Fibroblast of lung (primary cell): Measurements from ENCODE around the gene PLTP. TPM values are rescaled to one million over a fixed set of nuclear protein-coding genes. Genes with fewer than 3 reads are reported as not detected.

Experiments
- DNase-seq, 2 donors: peaks; one replicate each; pipeline versions ENCODE4 v3.0.0 to v3.0.0-alpha.2; 2010; ENCODE audit warnings: low read depth in 2 of 2
- H2AFZ ChIP-seq: 2 replicates; pipeline ENCODE4 v1.5.1; 2012; ENCODE audit warnings: low read length, control low read depth, inconsistent platforms
- H3K27ac ChIP-seq: 2 replicates; pipeline ENCODE4 v1.5.1; 2011; ENCODE audit warnings: low read length, control low read depth; ENCODE audit not compliant: insufficient read depth
- H3K27me3 ChIP-seq: 2 replicates; pipeline ENCODE4 v1.5.1; 2011; ENCODE audit warnings: mild to moderate bottlenecking, low read length; ENCODE audit not compliant: control insufficient read depth, insufficient read depth
- H3K36me3 ChIP-seq: 2 replicates; pipeline ENCODE4 v1.5.1; 2011; ENCODE audit warnings: low read length; ENCODE audit not compliant: control insufficient read depth, insufficient read depth
- H3K4me1 ChIP-seq: 2 replicates; pipeline ENCODE4 v1.5.1; 2011; ENCODE audit warnings: low read length; ENCODE audit not compliant: control insufficient read depth, insufficient read depth; ENCODE audit errors: extremely low read depth
- H3K4me2 ChIP-seq: 2 replicates; pipeline ENCODE4 v1.5.1; 2011; ENCODE audit warnings: low read length, control low read depth; ENCODE audit not compliant: insufficient read depth; ENCODE audit errors: extremely low read depth
- H3K4me3 ChIP-seq, 4 experiments: fragments of 200-600 bp in 1 of 4; sonication (generic) in 1 of 4; replicated peaks in 1 of 4; 2 replicates each; pipeline ENCODE4 v1.5.1; 2011 to 2016; ENCODE audit warnings: low read length in 4 of 4, low read depth in 3 of 4, mild to moderate bottlenecking in 3 of 4, control low read depth in 2 of 4, inconsistent platforms in 1 of 4, mixed read lengths in 1 of 4; ENCODE audit not compliant: insufficient read depth in 1 of 4; ENCODE audit errors: control extremely low read depth in 1 of 4
- H3K79me2 ChIP-seq: 2 replicates; pipeline ENCODE4 v1.5.1; 2012; ENCODE audit warnings: mild to moderate bottlenecking, low read length, inconsistent platforms; ENCODE audit not compliant: control insufficient read depth, insufficient read depth
- H3K9ac ChIP-seq: 2 replicates; pipeline ENCODE4 v1.5.1; 2011; ENCODE audit warnings: mild to moderate bottlenecking, low read length, control low read depth; ENCODE audit not compliant: insufficient read depth
- H3K9me3 ChIP-seq: 2 replicates; pipeline ENCODE4 v1.5.1; 2012; ENCODE audit warnings: low read depth, low read length; ENCODE audit not compliant: control insufficient read depth, insufficient read depth
- H4K20me1 ChIP-seq: 2 replicates; pipeline ENCODE4 v1.5.1; 2011; ENCODE audit warnings: low read length; ENCODE audit not compliant: control insufficient read depth, insufficient read depth; ENCODE audit errors: extremely low read depth
- EZH2 ChIP-seq: IDR thresholded peaks from 2 replicates; pipeline ENCODE4 v1.5.1; 2012; ENCODE audit warnings: low read length, control low read depth, mild to moderate bottlenecking; ENCODE audit errors: missing control alignments
- polyA plus RNA-seq, 2 donors: library from polyadenylated mRNA; depleted of rRNA in 1 of 2; stranded (reverse) in 1 of 2; unstranded in 1 of 2; fragments of >200 nt; gene quantifications; 2 replicates each; pipeline ENCODE4 v1.2.1, GENCODE V29; 2011 to 2012; ENCODE audit warnings: missing spikeins in 1 of 2
- total RNA-seq: library from RNA; depleted of rRNA; stranded (reverse); fragments of >200 nt; gene quantifications from 2 replicates; pipeline ENCODE4 v1.2.1, GENCODE V29; 2014
- TF ChIP-seq, protein P1 (sequence below), 2 donors: IDR thresholded peaks in 1 of 2; conservative IDR thresholded peaks in 1 of 2; 1 replicate in 1 of 2; 2 replicates in 1 of 2; pipeline ENCODE4 v1.5.1; 2011 to 2012; ENCODE audit warnings: low read length in 2 of 2, control low read depth in 1 of 2, inconsistent platforms in 1 of 2, low read depth in 1 of 2, mild to moderate bottlenecking in 1 of 2

The PLTP gene
- total and polyA plus RNA-seq, 2 donors (not counting 1 experiment from before 2014, with no cell fraction given), result 63.1 to 110 TPM

DNA sequence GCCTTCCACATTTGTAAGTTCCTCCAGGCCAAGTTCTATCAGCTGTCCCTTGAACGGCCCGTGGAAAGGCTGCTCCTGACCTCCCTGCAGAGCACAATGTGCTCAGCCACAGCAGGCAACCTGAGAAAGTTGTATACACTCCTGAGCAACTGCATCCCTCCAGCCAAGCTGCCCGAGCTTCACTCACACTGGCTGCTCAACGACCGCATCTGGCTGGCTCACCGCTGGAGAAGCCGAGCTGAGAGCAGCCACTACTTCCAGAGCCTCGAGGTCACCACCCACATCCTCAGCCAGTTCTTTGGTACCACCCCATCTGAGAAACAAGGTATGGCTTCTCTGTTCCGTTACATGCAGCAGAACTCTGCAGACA lies 28.9 kb downstream of the PLTP start:
- Histone ChIP-seq H3K27me3 (no peaks in the 10 kb centered on the region), H3K36me3 (peaks cover 12% of the 10 kb centered on the region), H3K9ac (no peak overlapping the region), H3K9me3 (no peaks in the 10 kb centered on the region), H3K79me2 (peaks cover 11% of the 10 kb centered on the region), H4K20me1 (no peaks in the 10 kb centered on the region), H2AFZ (no peak overlapping the region), H3K4me2 (no peak overlapping the region), H3K4me3 (no peak overlapping the region), H3K4me1 (peaks cover 2% of the 10 kb centered on the region), H3K27ac (no peak overlapping the region)
- TF ChIP-seq, protein P1, sequence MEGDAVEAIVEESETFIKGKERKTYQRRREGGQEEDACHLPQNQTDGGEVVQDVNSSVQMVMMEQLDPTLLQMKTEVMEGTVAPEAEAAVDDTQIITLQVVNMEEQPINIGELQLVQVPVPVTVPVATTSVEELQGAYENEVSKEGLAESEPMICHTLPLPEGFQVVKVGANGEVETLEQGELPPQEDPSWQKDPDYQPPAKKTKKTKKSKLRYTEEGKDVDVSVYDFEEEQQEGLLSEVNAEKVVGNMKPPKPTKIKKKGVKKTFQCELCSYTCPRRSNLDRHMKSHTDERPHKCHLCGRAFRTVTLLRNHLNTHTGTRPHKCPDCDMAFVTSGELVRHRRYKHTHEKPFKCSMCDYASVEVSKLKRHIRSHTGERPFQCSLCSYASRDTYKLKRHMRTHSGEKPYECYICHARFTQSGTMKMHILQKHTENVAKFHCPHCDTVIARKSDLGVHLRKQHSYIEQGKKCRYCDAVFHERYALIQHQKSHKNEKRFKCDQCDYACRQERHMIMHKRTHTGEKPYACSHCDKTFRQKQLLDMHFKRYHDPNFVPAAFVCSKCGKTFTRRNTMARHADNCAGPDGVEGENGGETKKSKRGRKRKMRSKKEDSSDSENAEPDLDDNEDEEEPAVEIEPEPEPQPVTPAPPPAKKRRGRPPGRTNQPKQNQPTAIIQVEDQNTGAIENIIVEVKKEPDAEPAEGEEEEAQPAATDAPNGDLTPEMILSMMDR (conservative IDR thresholded peaks at IDR 0.05 in 1 of 2, IDR thresholded peaks at IDR 0.05 in 1 of 2; ENCODE audit: low read depth in 1 of 2, low read length in 2 of 2), result no peak
- TF ChIP-seq EZH2, result no peak
- DNase-seq, result no peak

DNA sequence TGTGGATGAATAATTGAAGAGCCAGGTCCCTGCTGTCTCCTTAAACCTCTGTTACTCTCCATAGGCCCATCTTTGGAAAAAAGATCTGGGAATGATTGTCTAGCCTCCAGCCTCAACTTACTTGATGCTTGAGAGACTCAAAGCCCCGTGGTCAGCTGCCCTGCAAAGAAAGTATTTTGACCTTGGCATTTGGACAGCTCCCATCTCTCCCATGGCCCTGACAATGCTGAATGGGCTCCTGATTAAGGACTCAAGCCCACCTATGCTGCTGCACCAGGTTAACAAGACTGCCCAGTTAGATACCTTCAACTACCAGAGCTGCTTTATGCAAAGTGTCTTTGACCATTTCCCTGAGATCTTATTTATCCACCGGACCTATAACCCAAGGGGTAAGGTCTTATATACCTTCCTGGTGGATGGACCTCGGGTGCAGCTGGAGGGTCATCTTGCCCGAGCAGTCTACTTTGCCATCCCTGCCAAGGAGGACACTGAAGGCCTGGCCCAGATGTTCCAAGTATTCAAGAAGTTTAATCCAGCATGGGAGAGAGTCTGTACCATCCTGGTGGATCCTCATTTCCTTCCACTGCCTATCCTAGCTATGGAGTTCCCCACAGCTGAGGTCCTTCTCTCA lies 29.4 kb downstream of the PLTP start:
- no peak overlapping the region for H3K4me3 ChIP-seq
- no peaks in the 10 kb centered on the region for H3K9me3 ChIP-seq
- peaks cover 12% of the 10 kb centered on the region for H3K36me3 ChIP-seq
- no peak overlapping the region for H3K9ac ChIP-seq
- no peak overlapping the region for H2AFZ ChIP-seq
- no peaks in the 10 kb centered on the region for H3K27me3 ChIP-seq
- TF ChIP-seq, protein P1 (conservative IDR thresholded peaks at IDR 0.05 in 1 of 2, IDR thresholded peaks at IDR 0.05 in 1 of 2; ENCODE audit: low read depth in 1 of 2, low read length in 2 of 2), result no peak
- no peak for TF ChIP-seq EZH2
- no peak overlapping the region for H3K27ac ChIP-seq
- H3K4me1 ChIP-seq, result peaks cover 2% of the 10 kb centered on the region
- no peak overlapping the region for H3K4me2 ChIP-seq
- H4K20me1 ChIP-seq, result no peaks in the 10 kb centered on the region
- no peak for DNase-seq
- peaks cover 11% of the 10 kb centered on the region for H3K79me2 ChIP-seq

DNA sequence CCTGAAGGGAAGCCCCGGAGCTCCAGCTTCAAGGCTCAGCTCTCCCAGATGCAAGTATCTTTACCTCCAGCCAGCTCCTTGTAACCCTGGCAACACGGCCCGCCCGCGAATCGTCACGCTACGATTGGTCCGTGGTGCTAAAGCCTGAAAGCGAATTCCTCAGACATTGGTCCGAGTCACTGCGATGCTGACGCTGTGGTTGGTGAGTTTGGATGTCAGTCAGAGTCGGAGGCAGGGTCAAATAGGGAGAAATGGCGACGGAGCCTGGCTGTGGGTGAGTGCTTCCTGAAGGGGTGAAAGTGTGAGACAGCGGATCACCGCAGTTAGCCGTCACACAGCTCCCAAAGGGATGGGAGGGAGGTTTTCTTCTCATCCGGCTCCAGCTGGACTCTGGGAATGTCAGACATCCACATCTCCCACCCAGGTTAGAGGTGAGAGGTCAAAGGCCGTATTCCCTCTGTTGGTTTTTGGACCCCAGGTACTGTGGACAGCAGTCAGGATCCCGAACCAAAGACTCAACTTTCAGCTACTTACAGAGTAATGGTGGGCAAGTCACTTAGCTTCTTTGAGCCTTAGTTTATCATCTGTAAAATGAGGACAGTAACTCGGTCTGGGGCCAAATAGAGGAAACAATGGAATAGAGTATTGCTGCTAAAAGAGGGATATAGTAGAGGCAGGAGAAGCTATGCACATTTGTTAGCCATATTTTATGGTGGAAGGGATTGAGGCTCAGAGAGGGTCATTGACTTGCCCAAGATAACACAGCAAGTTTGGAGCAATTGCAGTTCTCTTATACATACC lies 30.8 kb downstream of the PLTP start, which contains the start of gene ZSWIM1:
Gene ZSWIM1 (plus strand): TSS at position 240 of the 801 bp plus-strand sequence. CDS start 1,366 bp downstream, outside the sequence.
- Histone ChIP-seq H2AFZ (peak within 1 kb of the TSS; percentile 93), H3K36me3 (peaks cover 17% of the 10 kb centered on the region), H3K4me3 (peak within 1 kb of the TSS; percentile 83 to 98 (median 90)), H3K9ac (peak within 1 kb of the TSS; percentile 83), H3K27ac (peak within 1 kb of the TSS; percentile 95), H3K4me1 (peaks cover 2% of the 10 kb centered on the region), H3K9me3 (no peaks in the 10 kb centered on the region), H3K79me2 (peaks cover 11% of the 10 kb centered on the region), H4K20me1 (no peaks in the 10 kb centered on the region), H3K27me3 (no peaks in the 10 kb centered on the region), H3K4me2 (peak within 1 kb of the TSS; percentile 100)
- peak; percentile 98 to 99 for DNase-seq
- TF ChIP-seq, protein P1 (conservative IDR thresholded peaks at IDR 0.05 in 1 of 2, IDR thresholded peaks at IDR 0.05 in 1 of 2; ENCODE audit: low read depth in 1 of 2, low read length in 2 of 2), result no peak
- TF ChIP-seq EZH2, result no peak
